HCEC 1CT (cell line): ENCODE measurements around the gene C3AR1.
"Not testable (repeated sequence)": the region's sequence is repeated elsewhere in the genome, so short reads cannot be mapped to it uniquely, and the experiment has no call there.

Experiments
- DNase-seq: peaks from one replicate; pipeline ENCODE4 v3.0.0-alpha.2; 2017

The C3AR1 gene

GRCh38 chr12:8054816-8055215 lies 11.3 kb downstream of the C3AR1 start:
- DNase-seq, result no peak

GRCh38 chr12:8052679-8053078 lies 13.5 kb downstream of the C3AR1 start:
- no peak for DNase-seq

GRCh38 chr12:8050600-8051250 lies 15.4 kb downstream of the C3AR1 start:
- DNase-seq, result no peak

GRCh38 chr12:8048906-8049305 lies 17.3 kb downstream of the C3AR1 start:
- no peak for DNase-seq

GRCh38 chr12:8047842-8048241 lies 18.3 kb downstream of the C3AR1 start:
- DNase-seq, result no peak

- peak; percentile 68 for DNase-seq
Measured at GRCh38 chr12:8045952-8046944, 19.9 kb downstream of the C3AR1 start.

GRCh38 chr12:8040791-8041190 lies 25.4 kb downstream of the C3AR1 start:
- no peak for DNase-seq

- no peak for DNase-seq
Measured at GRCh38 chr12:8038659-8039114, 27.5 kb downstream of the C3AR1 start.

- no peak for DNase-seq
Measured at GRCh38 chr12:8037947-8038346, 28.2 kb downstream of the C3AR1 start.

GRCh38 chr12:8037046-8037663 lies 29.0 kb downstream of the C3AR1 start:
- DNase-seq, result no peak

GRCh38 chr12:8036346-8036745 lies 29.8 kb downstream of the C3AR1 start:
- DNase-seq, result no peak

GRCh38 chr12:8035440-8036010 lies 30.6 kb downstream of the C3AR1 start:
- DNase-seq, result no peak

GRCh38 chr12:8034802-8035201 lies 31.4 kb downstream of the C3AR1 start:
- no peak for DNase-seq

GRCh38 chr12:8033153-8034044 lies 32.8 kb downstream of the C3AR1 start:
- peak; percentile 42 for DNase-seq

- peak; percentile 72 for DNase-seq
Measured at GRCh38 chr12:8032242-8033152, 33.7 kb downstream of the C3AR1 start, which contains the start of gene FOXJ2. FOXJ2 (plus strand) TSS chr12:8032716; CDS start chr12:8039833, 7,117 bp downstream.

- DNase-seq, result no peak
Measured at GRCh38 chr12:8031872-8032241, 34.3 kb downstream of the C3AR1 start.

- DNase-seq, result not testable (repeated sequence)
Measured at GRCh38 chr12:8031017-8031416, 35.1 kb downstream of the C3AR1 start.

GRCh38 chr12:8030189-8030588 lies 36.0 kb downstream of the C3AR1 start:
- DNase-seq, result no peak

GRCh38 chr12:8028267-8028666 lies 37.9 kb downstream of the C3AR1 start:
- DNase-seq, result no peak

- DNase-seq, result no peak
Measured at GRCh38 chr12:8027856-8028255, 38.3 kb downstream of the C3AR1 start.
